CD4-positive, alpha-beta T cell treated with Interleukin-1 beta for 1 hour (primary cell): ENCODE data around the gene ABCG8.

ENCODE experiments used
- DNase-seq, 2 donors: peaks; one replicate each; pipeline ENCODE4 v3.0.0-alpha.2; 2020 to 2022

The ABCG8 gene

GRCh38 chr2:43826305-43827250, 12.2 kb upstream of the ABCG8 start:
- no peak for DNase-seq

GRCh38 chr2:43831543-43832294, 7.1 kb upstream of the ABCG8 start:
- DNase-seq, result no peak

GRCh38 chr2:43832457-43832856, 6.3 kb upstream of the ABCG8 start:
- DNase-seq, result no peak

- DNase-seq, result no peak
These were observed 1.7 kb upstream of the ABCG8 start for GRCh38 chr2:43837033-43837432.

- DNase-seq, result no peak
These were observed 776 bp upstream of the ABCG8 start for GRCh38 chr2:43837831-43838559.

- DNase-seq, result no peak
These were observed 1.2 kb downstream of the ABCG8 start for GRCh38 chr2:43839776-43840564.

GRCh38 chr2:43840965-43841364, 2.2 kb downstream of the ABCG8 start:
- no peak for DNase-seq

GRCh38 chr2:43841949-43842865, 3.4 kb downstream of the ABCG8 start:
- no peak for DNase-seq

GRCh38 chr2:43842866-43843226, 4.1 kb downstream of the ABCG8 start:
- no peak for DNase-seq

GRCh38 chr2:43845181-43845580, 6.4 kb downstream of the ABCG8 start:
- no peak for DNase-seq

GRCh38 chr2:43846140-43846793, 7.5 kb downstream of the ABCG8 start:
- no peak for DNase-seq

GRCh38 chr2:43848214-43848613, 9.4 kb downstream of the ABCG8 start:
- no peak for DNase-seq

GRCh38 chr2:43851011-43851980, 12.5 kb downstream of the ABCG8 start:
- DNase-seq, result no peak

- no peak for DNase-seq
These were observed 13.5 kb downstream of the ABCG8 start for GRCh38 chr2:43852196-43852730.

GRCh38 chr2:43853141-43854081, 14.6 kb downstream of the ABCG8 start:
- no peak for DNase-seq

GRCh38 chr2:43854671-43855070, 15.9 kb downstream of the ABCG8 start:
- no peak for DNase-seq

GRCh38 chr2:43855292-43855691, 16.5 kb downstream of the ABCG8 start:
- DNase-seq, result no peak

- DNase-seq, result no peak
These were observed 33.4 kb downstream of the ABCG8 start for GRCh38 chr2:43872151-43872550.
